Gastrocnemius medialis (tissue), 4 donors: ENCODE data around the gene SEPTIN3.

Source experiments
- CTCF ChIP-seq, 5 experiments: fragments of 450-650 bp in 3 of 5; fragments of 200-600 bp in 2 of 5; sonication (generic) in 2 of 5; IDR thresholded peaks in 4 of 5; conservative IDR thresholded peaks in 1 of 5; 1 replicate in 4 of 5; 2 replicates in 1 of 5; pipeline ENCODE4 v1.5.1; 2016 to 2019; ENCODE audit warnings: antibody characterized with exemption in 5 of 5, mild to moderate bottlenecking in 3 of 5, moderate library complexity in 3 of 5
- POLR2A ChIP-seq, 2 donors: fragments of 450-650 bp; IDR thresholded peaks; one replicate each; pipeline ENCODE4 v1.6.1; 2017; ENCODE audit warnings: antibody characterized with exemption in 2 of 2, mild to moderate bottlenecking in 2 of 2, moderate library complexity in 2 of 2

GRCh38 chr22:41934284-41935014 lies 34.8 kb upstream of the SEPTIN3 start:
- TF ChIP-seq CTCF (IDR thresholded peaks at IDR 0.05 in 4 of 5, conservative IDR thresholded peaks at IDR 0.05 in 1 of 5), result no peak
- no peak for TF ChIP-seq POLR2A (IDR thresholded peaks at IDR 0.05)
